GM12878 (cell line): ENCODE measurements around the gene SLCO3A1.

Experiments
- CEBPB ChIP-seq, 2 experiments: fragments of 150-350 bp in 1 of 2; IDR thresholded peaks; 2 replicates each; pipeline ENCODE4 v1.6.1; 2012 to 2014; ENCODE audit warnings: low read depth in 2 of 2, low read length in 2 of 2, borderline replicate concordance in 1 of 2, inconsistent platforms in 1 of 2
- EZH2 ChIP-seq: IDR thresholded peaks from 2 replicates; pipeline ENCODE4 v1.6.1; 2012; ENCODE audit warnings: low read depth, mild to moderate bottlenecking, control low read depth, inconsistent platforms, low read length, borderline replicate concordance; ENCODE audit not compliant: control insufficient read depth
- NR2C1 ChIP-seq: fragments of 450-650 bp; IDR thresholded peaks from 2 replicates; pipeline ENCODE4 v1.6.1; 2017; ENCODE audit warnings: antibody characterized with exemption, mild to moderate bottlenecking, moderate library complexity
- SIN3A ChIP-seq: IDR thresholded peaks from 2 replicates; pipeline ENCODE4 v1.6.1; 2012; ENCODE audit warnings: low read depth, low read length, improper control_type of control experiment
- SUZ12 ChIP-seq: fragments of 200-600 bp; sonication (generic); IDR thresholded peaks from one replicate; pipeline ENCODE4 v1.6.1; 2018; ENCODE audit warnings: antibody characterized with exemption, mild to moderate bottlenecking; ENCODE audit not compliant: unreplicated experiment

DNA sequence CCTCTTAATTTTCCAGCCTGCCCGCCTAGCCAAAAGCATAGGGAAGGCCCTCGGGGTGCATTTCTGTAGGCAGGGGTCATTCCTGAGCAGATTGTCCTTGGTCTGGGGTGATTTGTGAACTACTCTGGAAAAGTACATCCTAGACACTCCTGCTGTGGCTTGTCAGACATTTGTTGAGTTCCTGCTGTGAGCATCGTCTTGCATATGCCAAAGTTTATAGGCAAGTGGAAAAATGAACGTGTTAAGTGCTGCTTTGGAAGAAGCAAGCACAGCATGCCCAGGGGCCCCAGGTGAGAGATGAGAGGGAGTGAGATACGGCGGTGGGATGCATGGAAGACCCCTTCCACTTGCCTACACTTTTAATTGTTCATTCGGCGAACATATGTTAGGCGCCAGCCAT lies 302.4 kb downstream of the SLCO3A1 start:
- no peak for TF ChIP-seq EZH2
- no peak for TF ChIP-seq SIN3A
- TF ChIP-seq SUZ12: no peak
- TF ChIP-seq NR2C1: no peak
- no peak for TF ChIP-seq CEBPB (IDR thresholded peaks at IDR 0.05; ENCODE audit: borderline replicate concordance in 1 of 2, low read depth in 2 of 2, low read length in 2 of 2)
